Endothelial cell of umbilical vein (primary cell): Measurements from ENCODE around the gene ACAT2.

ENCODE experiments used
- POLR2A ChIP-seq: IDR thresholded peaks from 2 replicates; pipeline ENCODE4 v1.6.1; 2012; ENCODE audit warnings: low read depth, mild to moderate bottlenecking, control low read depth, low read length
- POLR2AphosphoS5 ChIP-seq: IDR thresholded peaks from 2 replicates; pipeline ENCODE4 v1.6.1; 2012; ENCODE audit warnings: low read depth, mild to moderate bottlenecking, control low read depth, low read length, moderate library complexity; ENCODE audit not compliant: insufficient read depth
- TF ChIP-seq, protein P1 (sequence below), 2 donors: IDR thresholded peaks; 1 replicate in 1 of 2; 2 replicates in 1 of 2; pipeline ENCODE4 v1.5.1; 2011; ENCODE audit warnings: low read length in 2 of 2, mild to moderate bottlenecking in 2 of 2, moderate library complexity in 2 of 2, control low read depth in 1 of 2, inconsistent platforms in 1 of 2, low read depth in 1 of 2; ENCODE audit not compliant: insufficient read depth in 1 of 2; ENCODE audit errors: extremely low read depth in 1 of 2

DNA sequence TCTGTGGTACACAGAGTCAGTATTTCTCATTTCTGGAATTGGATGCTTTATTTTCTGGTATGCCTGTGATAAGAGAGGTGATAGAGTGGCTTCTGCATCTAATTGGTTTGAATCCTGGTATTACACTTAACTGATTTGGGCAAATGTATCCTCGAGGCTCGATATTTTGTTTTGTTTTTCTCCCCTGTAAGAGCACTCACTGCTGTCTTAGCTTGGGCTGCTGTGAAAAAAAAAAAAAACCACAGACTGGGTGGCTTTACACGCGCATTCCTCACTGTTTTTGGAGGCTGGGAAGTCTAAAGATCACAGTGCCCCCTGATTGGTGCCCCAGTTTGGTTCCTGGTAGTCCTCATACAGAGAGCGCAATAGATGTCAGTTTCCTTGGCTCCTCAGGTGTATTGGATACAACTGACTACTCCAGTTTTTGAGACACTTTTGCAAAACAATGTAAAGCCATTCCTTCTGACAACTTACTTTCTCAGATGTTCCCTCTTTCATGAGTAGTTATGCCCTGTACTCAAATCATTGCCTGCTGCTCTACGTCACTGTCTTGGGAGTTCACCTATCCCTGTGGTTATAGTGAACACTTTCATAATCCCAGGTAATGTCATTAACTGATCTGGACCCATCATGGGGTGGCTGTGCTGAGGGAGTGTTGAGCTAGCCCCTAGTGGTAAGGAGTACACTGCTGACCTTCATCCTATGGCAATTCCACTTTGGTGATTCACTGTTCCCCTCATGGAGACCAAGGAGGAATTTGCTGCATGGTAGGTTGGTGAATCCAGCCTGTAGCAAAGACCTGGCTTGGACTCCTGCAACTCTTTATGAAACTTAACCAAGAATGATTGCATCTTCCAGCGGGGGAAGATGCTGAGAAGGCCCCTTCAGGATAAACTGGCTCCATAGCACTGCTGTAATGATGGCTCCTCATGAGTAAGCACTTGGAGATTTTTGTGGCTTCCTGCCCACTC, 3.5 kb upstream of the ACAT2 start:
- TF ChIP-seq, protein P1, sequence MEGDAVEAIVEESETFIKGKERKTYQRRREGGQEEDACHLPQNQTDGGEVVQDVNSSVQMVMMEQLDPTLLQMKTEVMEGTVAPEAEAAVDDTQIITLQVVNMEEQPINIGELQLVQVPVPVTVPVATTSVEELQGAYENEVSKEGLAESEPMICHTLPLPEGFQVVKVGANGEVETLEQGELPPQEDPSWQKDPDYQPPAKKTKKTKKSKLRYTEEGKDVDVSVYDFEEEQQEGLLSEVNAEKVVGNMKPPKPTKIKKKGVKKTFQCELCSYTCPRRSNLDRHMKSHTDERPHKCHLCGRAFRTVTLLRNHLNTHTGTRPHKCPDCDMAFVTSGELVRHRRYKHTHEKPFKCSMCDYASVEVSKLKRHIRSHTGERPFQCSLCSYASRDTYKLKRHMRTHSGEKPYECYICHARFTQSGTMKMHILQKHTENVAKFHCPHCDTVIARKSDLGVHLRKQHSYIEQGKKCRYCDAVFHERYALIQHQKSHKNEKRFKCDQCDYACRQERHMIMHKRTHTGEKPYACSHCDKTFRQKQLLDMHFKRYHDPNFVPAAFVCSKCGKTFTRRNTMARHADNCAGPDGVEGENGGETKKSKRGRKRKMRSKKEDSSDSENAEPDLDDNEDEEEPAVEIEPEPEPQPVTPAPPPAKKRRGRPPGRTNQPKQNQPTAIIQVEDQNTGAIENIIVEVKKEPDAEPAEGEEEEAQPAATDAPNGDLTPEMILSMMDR (IDR thresholded peaks at IDR 0.05; ENCODE audit: extremely low read depth in 1 of 2, insufficient read depth in 1 of 2, low read depth in 1 of 2, low read length in 2 of 2) = no peak
- TF ChIP-seq POLR2AphosphoS5 (no peak), POLR2A (no peak)
